Measurements from ENCODE around the gene HPSE2.
"Not testable (repeated sequence)": the region's sequence is repeated elsewhere in the genome, so short reads cannot be mapped to it uniquely, and the experiment has no call there.

Gene HPSE2

GRCh38 chr10:99005254-99005653, 230.4 kb downstream of the HPSE2 start:
- DNase-seq (ENCODE audit: low read depth): no peak

GRCh38 chr10:99004738-99005137, 230.9 kb downstream of the HPSE2 start:
- no peak for DNase-seq (ENCODE audit: low read depth)

GRCh38 chr10:99002392-99002791, 233.3 kb downstream of the HPSE2 start:
- no peak for DNase-seq (ENCODE audit: low read depth)

GRCh38 chr10:98997596-98997995, 238.1 kb downstream of the HPSE2 start:
- DNase-seq (ENCODE audit: low read depth): no peak

- no peak for DNase-seq (ENCODE audit: low read depth)
Observed at GRCh38 chr10:98994030-98994429, 241.6 kb downstream of the HPSE2 start.

- not testable (repeated sequence) for DNase-seq (ENCODE audit: low read depth)
Observed at GRCh38 chr10:98983751-98984150, 251.9 kb downstream of the HPSE2 start.

- DNase-seq (ENCODE audit: low read depth): no peak
Observed at GRCh38 chr10:98980353-98980752, 255.3 kb downstream of the HPSE2 start.

GRCh38 chr10:98971464-98971863, 264.2 kb downstream of the HPSE2 start:
- DNase-seq (ENCODE audit: low read depth): no peak

GRCh38 chr10:98967601-98968000, 268.1 kb downstream of the HPSE2 start:
- no peak for DNase-seq (ENCODE audit: low read depth)

- peak; percentile 2 for DNase-seq (ENCODE audit: low read depth)
Observed at GRCh38 chr10:98963608-98964007, 272.0 kb downstream of the HPSE2 start.

GRCh38 chr10:98959379-98959778, 276.3 kb downstream of the HPSE2 start:
- DNase-seq (ENCODE audit: low read depth): no peak

GRCh38 chr10:98957801-98958200, 277.9 kb downstream of the HPSE2 start:
- DNase-seq (ENCODE audit: low read depth): peak; percentile 3

GRCh38 chr10:98956576-98957260, 278.9 kb downstream of the HPSE2 start:
- DNase-seq (ENCODE audit: low read depth): peak; percentile 45

GRCh38 chr10:98953251-98953650, 282.4 kb downstream of the HPSE2 start:
- no peak for DNase-seq (ENCODE audit: low read depth)

- no peak for DNase-seq (ENCODE audit: low read depth)
Observed at GRCh38 chr10:98951269-98952000, 284.2 kb downstream of the HPSE2 start.

GRCh38 chr10:98950106-98950505, 285.5 kb downstream of the HPSE2 start:
- DNase-seq (ENCODE audit: low read depth): no peak

- no peak for DNase-seq (ENCODE audit: low read depth)
Observed at GRCh38 chr10:98949306-98949705, 286.3 kb downstream of the HPSE2 start.

GRCh38 chr10:98943681-98944080, 292.0 kb downstream of the HPSE2 start:
- no peak for DNase-seq (ENCODE audit: low read depth)

GRCh38 chr10:98929709-98930108, 305.9 kb downstream of the HPSE2 start:
- no peak for DNase-seq (ENCODE audit: low read depth)

GRCh38 chr10:98925651-98926050, 310.0 kb downstream of the HPSE2 start:
- no peak for DNase-seq (ENCODE audit: low read depth)

- DNase-seq (ENCODE audit: low read depth): no peak
Observed at GRCh38 chr10:98924526-98924925, 311.1 kb downstream of the HPSE2 start.

GRCh38 chr10:98921316-98921715, 314.3 kb downstream of the HPSE2 start:
- no peak for DNase-seq (ENCODE audit: low read depth)

- peak; percentile 52 for DNase-seq (ENCODE audit: low read depth)
Observed at GRCh38 chr10:98920807-98921206, 314.8 kb downstream of the HPSE2 start.

GRCh38 chr10:98920360-98920759, 315.3 kb downstream of the HPSE2 start:
- DNase-seq (ENCODE audit: low read depth): no peak

All from ELR (cell line).